GM19324 (cell line): ENCODE measurements around the gene BPIFA3.

Experiments
- ATAC-seq: cut with Tn5 transposase; IDR thresholded peaks from one replicate; pipeline ENCODE4 v1.9.1; 2021; ENCODE audit warnings: mild to moderate bottlenecking, moderate library complexity; ENCODE audit not compliant: unreplicated experiment, low FRiP score

BPIFA3 gene

GRCh38 chr20:33259371-33259770 lies 42.2 kb downstream of the BPIFA3 start:
- ATAC-seq, result no peak

GRCh38 chr20:33261465-33261864 lies 44.3 kb downstream of the BPIFA3 start:
- no peak for ATAC-seq

GRCh38 chr20:33262658-33263065 lies 45.5 kb downstream of the BPIFA3 start:
- ATAC-seq, result no peak

- ATAC-seq, result no peak
Observed at GRCh38 chr20:33263784-33264183, 46.6 kb downstream of the BPIFA3 start.

- ATAC-seq, result no peak
Observed at GRCh38 chr20:33267701-33268100, 50.5 kb downstream of the BPIFA3 start.

GRCh38 chr20:33272155-33272873 lies 55.2 kb downstream of the BPIFA3 start:
- no peak for ATAC-seq

GRCh38 chr20:33273117-33273851 lies 56.1 kb downstream of the BPIFA3 start:
- ATAC-seq, result no peak

GRCh38 chr20:33275215-33275614 lies 58.1 kb downstream of the BPIFA3 start:
- ATAC-seq, result no peak

GRCh38 chr20:33275871-33276270 lies 58.7 kb downstream of the BPIFA3 start:
- ATAC-seq, result no peak

GRCh38 chr20:33276303-33277113 lies 59.4 kb downstream of the BPIFA3 start:
- ATAC-seq, result no peak
